DMS53 treated with DMSO at 0.1 percent for 48 hours (cell line): Measurements from ENCODE around the gene SCN10A.

Experiments
- DNase-seq: peaks from one replicate; lab custom pipeline; 2025; ENCODE audit not compliant: unreplicated experiment; lab: John Stamatoyannopoulos, UW

Gene SCN10A

GRCh38 chr3:38722781-38723568, 93.0 kb downstream of the SCN10A start:
- DNase-seq, result no peak

GRCh38 chr3:38721207-38721772, 94.7 kb downstream of the SCN10A start:
- DNase-seq, result no peak

GRCh38 chr3:38720465-38720864, 95.6 kb downstream of the SCN10A start:
- no peak for DNase-seq

- no peak for DNase-seq
Measured at GRCh38 chr3:38717355-38718240, 98.4 kb downstream of the SCN10A start.

- no peak for DNase-seq
Measured at GRCh38 chr3:38713121-38713520, 102.9 kb downstream of the SCN10A start.

GRCh38 chr3:38711321-38711720, 104.7 kb downstream of the SCN10A start:
- no peak for DNase-seq

- DNase-seq, result no peak
Measured at GRCh38 chr3:38707730-38708129, 108.3 kb downstream of the SCN10A start.

- no peak for DNase-seq
Measured at GRCh38 chr3:38706961-38707360, 109.1 kb downstream of the SCN10A start.

GRCh38 chr3:38702231-38702630, 113.8 kb downstream of the SCN10A start:
- no peak for DNase-seq

- DNase-seq, result no peak
Measured at GRCh38 chr3:38698760-38699159, 117.3 kb downstream of the SCN10A start.

GRCh38 chr3:38698061-38698460, 118.0 kb downstream of the SCN10A start:
- no peak for DNase-seq

GRCh38 chr3:38696034-38696433, 120.0 kb downstream of the SCN10A start:
- DNase-seq, result no peak

GRCh38 chr3:38690185-38690584, 125.8 kb downstream of the SCN10A start:
- DNase-seq, result no peak

- DNase-seq, result no peak
Measured at GRCh38 chr3:38689774-38690173, 126.2 kb downstream of the SCN10A start.

- DNase-seq, result no peak
Measured at GRCh38 chr3:38689346-38689745, 126.7 kb downstream of the SCN10A start.

- no peak for DNase-seq
Measured at GRCh38 chr3:38687321-38687720, 128.7 kb downstream of the SCN10A start.

GRCh38 chr3:38684546-38684945, 131.5 kb downstream of the SCN10A start:
- no peak for DNase-seq

GRCh38 chr3:38669668-38670067, 146.3 kb downstream of the SCN10A start:
- DNase-seq, result no peak

GRCh38 chr3:38662544-38662943, 153.5 kb downstream of the SCN10A start:
- no peak for DNase-seq

GRCh38 chr3:38658841-38659240, 157.2 kb downstream of the SCN10A start:
- DNase-seq, result no peak

- no peak for DNase-seq
Measured at GRCh38 chr3:38657369-38657768, 158.6 kb downstream of the SCN10A start.
